HG03354 (cell line): ENCODE measurements around the gene SORT1.

Source experiments
- ATAC-seq: cut with Tn5 transposase; IDR thresholded peaks from one replicate; pipeline ENCODE4 v1.9.1; 2021; ENCODE audit warnings: mild to moderate bottlenecking; ENCODE audit not compliant: unreplicated experiment, poor library complexity, severe bottlenecking

The SORT1 gene

GRCh38 chr1:109267743-109268300, 129.9 kb downstream of the SORT1 start:
- ATAC-seq = no peak

GRCh38 chr1:109266965-109267364, 130.8 kb downstream of the SORT1 start:
- no peak for ATAC-seq

GRCh38 chr1:109265741-109266330, 131.9 kb downstream of the SORT1 start:
- ATAC-seq = no peak

- ATAC-seq = no peak
Measured at GRCh38 chr1:109265016-109265415, 132.7 kb downstream of the SORT1 start.

- ATAC-seq = no peak
Measured at GRCh38 chr1:109264379-109264755, 133.4 kb downstream of the SORT1 start.

GRCh38 chr1:109263597-109264378, 133.9 kb downstream of the SORT1 start:
- ATAC-seq = peak; percentile 89

GRCh38 chr1:109263234-109263596, 134.5 kb downstream of the SORT1 start:
- peak; percentile 12 for ATAC-seq

- ATAC-seq = no peak
Measured at GRCh38 chr1:109262231-109263055, 135.3 kb downstream of the SORT1 start.

- no peak for ATAC-seq
Measured at GRCh38 chr1:109261578-109261977, 136.1 kb downstream of the SORT1 start.

- ATAC-seq = no peak
Measured at GRCh38 chr1:109261006-109261405, 136.7 kb downstream of the SORT1 start.

- ATAC-seq = no peak
Measured at GRCh38 chr1:109259674-109260557, 137.8 kb downstream of the SORT1 start.
